ENCODE results near the gene CSF2RB. TPM values are rescaled to one million over a fixed set of nuclear protein-coding genes. Genes with fewer than 3 reads are reported as not detected.

The CSF2RB gene
- total RNA-seq, 1 donor from 2014 or later = under 0.01 TPM

DNA sequence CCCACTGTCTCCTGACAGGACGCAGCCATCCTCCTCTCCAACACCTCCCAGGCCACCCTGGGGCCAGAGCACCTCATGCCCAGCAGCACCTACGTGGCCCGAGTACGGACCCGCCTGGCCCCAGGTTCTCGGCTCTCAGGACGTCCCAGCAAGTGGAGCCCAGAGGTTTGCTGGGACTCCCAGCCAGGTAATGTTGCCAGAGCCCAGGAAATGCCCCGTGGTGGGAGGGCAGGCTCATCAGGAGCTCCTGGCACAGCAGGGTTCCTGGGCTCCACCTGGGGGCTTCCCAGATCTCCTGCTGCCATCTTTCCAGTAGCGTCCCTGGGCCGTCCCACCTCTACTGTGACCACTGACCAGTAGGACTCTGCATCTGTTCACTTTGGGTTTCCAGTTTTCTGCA lies 16.2 kb downstream of the CSF2RB start:
- TF ChIP-seq, protein P1, sequence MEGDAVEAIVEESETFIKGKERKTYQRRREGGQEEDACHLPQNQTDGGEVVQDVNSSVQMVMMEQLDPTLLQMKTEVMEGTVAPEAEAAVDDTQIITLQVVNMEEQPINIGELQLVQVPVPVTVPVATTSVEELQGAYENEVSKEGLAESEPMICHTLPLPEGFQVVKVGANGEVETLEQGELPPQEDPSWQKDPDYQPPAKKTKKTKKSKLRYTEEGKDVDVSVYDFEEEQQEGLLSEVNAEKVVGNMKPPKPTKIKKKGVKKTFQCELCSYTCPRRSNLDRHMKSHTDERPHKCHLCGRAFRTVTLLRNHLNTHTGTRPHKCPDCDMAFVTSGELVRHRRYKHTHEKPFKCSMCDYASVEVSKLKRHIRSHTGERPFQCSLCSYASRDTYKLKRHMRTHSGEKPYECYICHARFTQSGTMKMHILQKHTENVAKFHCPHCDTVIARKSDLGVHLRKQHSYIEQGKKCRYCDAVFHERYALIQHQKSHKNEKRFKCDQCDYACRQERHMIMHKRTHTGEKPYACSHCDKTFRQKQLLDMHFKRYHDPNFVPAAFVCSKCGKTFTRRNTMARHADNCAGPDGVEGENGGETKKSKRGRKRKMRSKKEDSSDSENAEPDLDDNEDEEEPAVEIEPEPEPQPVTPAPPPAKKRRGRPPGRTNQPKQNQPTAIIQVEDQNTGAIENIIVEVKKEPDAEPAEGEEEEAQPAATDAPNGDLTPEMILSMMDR (conservative IDR thresholded peaks at IDR 0.05; ENCODE audit: low read depth, low read length) = no peak
- no peak overlapping the region for H3K4me3 ChIP-seq (ENCODE audit: low read depth, low read length)
- DNase-seq (ENCODE audit: low read depth) = no peak

- TF ChIP-seq, protein P1 (conservative IDR thresholded peaks at IDR 0.05; ENCODE audit: low read depth, low read length) = no peak
- no peak for DNase-seq (ENCODE audit: low read depth)
- H3K4me3 ChIP-seq (ENCODE audit: low read depth, low read length) = no peak overlapping the region
These were observed 16.9 kb downstream of the CSF2RB start for GRCh38 chr22:36930041-36930935.

- no peak for DNase-seq (ENCODE audit: low read depth)
- H3K4me3 ChIP-seq (ENCODE audit: low read depth, low read length) = no peak overlapping the region
- TF ChIP-seq, protein P1 (conservative IDR thresholded peaks at IDR 0.05; ENCODE audit: low read depth, low read length) = no peak
These were observed 18.0 kb downstream of the CSF2RB start for GRCh38 chr22:36931446-36931845.

DNA sequence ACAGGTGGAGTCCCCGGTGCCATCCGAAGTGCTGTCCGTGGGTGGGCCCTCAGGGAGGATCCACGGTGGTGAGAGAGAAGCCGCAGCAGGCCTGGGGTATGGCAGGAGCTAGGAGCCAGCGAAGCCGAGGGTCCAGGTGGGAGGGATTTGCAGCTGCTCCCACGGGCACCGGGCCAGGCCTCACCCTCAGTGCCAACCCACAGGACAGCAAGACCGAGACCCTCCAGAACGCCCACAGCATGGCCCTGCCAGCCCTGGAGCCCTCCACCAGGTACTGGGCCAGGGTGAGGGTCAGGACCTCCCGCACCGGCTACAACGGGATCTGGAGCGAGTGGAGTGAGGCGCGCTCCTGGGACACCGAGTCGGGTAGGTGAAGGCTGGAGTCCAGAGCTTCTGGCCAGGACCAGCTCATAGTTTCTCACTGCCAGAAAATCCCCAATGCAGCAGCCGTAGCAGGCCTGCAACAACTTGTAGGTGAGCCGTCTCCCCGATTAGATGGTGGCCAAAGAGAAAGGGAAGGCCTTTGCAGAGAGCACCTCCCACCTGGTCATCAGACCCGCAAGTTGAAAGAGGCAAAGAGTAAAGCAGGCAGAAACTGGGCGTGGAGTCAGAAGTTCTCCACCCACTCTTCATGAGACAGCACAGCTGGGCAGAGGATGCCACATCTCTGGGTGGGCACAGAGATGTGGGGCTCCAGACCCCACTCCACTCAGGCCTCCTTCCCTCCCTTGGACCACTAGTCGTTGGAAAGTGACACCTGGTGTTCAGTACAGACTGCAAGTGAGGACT lies 20.4 kb downstream of the CSF2RB start:
- DNase-seq (ENCODE audit: low read depth) = no peak
- no peak overlapping the region for H3K4me3 ChIP-seq (ENCODE audit: low read depth, low read length)
- TF ChIP-seq, protein P1 (conservative IDR thresholded peaks at IDR 0.05; ENCODE audit: low read depth, low read length) = no peak

DNA sequence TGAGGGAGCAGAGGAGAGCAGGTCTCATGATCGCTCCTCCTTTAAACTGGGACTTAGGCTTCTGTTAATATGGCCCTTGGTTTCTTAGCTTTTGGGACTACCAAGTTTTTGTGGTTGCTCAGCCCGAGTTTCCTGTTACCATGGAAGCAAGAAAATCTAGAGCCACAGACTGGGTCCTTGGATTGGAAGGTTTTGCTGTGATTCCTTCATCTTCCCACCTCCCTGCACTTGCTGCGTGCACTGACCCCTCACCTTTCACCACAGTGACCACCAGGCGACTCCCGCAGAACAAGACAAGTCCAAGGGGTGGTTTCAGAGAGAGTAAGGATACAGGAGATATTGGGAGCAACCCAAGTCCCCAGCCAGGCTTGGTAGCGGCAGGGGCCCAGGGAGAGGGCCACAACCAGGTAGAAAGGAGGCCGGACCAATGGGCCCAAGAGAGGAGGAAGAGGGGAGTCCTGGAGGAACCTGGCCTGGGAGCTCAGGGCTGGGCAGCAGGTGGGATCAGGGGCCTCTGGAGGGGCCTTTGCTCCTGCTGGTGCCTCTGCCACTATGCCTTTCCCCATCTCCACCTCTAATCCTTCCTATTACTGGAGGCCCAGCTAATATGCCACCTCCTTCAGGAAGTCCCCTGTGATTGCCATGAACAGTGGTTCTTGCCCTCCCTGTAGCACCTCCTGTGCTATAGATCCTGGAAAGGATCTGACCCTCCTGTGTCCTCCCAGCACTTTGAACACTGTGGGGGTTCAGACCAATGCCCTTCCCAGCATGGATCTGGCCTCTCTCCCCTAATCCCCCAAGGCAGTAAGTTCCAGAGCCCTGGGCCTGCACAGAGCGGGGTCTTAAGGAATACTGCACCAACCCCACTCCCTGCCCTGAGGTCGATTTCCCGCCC lies 21.2 kb downstream of the CSF2RB start:
- TF ChIP-seq, protein P1 (conservative IDR thresholded peaks at IDR 0.05; ENCODE audit: low read depth, low read length) = no peak
- DNase-seq (ENCODE audit: low read depth) = no peak
- H3K4me3 ChIP-seq (ENCODE audit: low read depth, low read length) = no peak overlapping the region

- no peak for DNase-seq (ENCODE audit: low read depth)
- H3K4me3 ChIP-seq (ENCODE audit: low read depth, low read length) = no peak overlapping the region
- TF ChIP-seq, protein P1 (conservative IDR thresholded peaks at IDR 0.05; ENCODE audit: low read depth, low read length) = no peak
These were observed 21.8 kb downstream of the CSF2RB start for GRCh38 chr22:36935313-36935610.
